SK-N-SH (cell line): Measurements from ENCODE around the gene SMIM32. TPM values are rescaled to one million over a fixed set of nuclear protein-coding genes. Genes with fewer than 3 reads are reported as not detected.
A peak's percentile ranks its signal among the peaks of the same experiment; 100 is the strongest.

Source experiments
- CTCF ChIA-PET: fragments of 300-600, 350-600 bp; formaldehyde crosslinking; extraction: SDS; loops from one replicate; lab custom pipeline; 2021; lab: Yijun Ruan, JAX
- POLR2A ChIA-PET: fragments of 350-600 bp; sonication (Branson Sonifier 250); formaldehyde crosslinking; extraction: SDS; loops from one replicate; lab custom pipeline; 2020; ENCODE audit warnings: antibody characterized with exemption, inconsistent platforms; lab: Yijun Ruan, JAX
- DNase-seq: peaks from one replicate; pipeline ENCODE4 v3.0.0; 2012
- H2AFZ ChIP-seq: fragments of 200-600 bp; sonication (generic); 2 replicates; pipeline ENCODE4 v1.8.1; 2016; ENCODE audit warnings: antibody characterized with exemption, mild to moderate bottlenecking, low read depth
- H3F3A ChIP-seq: fragments of 200-600 bp; sonication (generic); replicated peaks from 2 replicates; pipeline ENCODE3; 2016; ENCODE audit warnings: antibody characterized with exemption, mild to moderate bottlenecking; ENCODE audit not compliant: insufficient read depth
- H3K27ac ChIP-seq, 2 experiments: fragments of 200-500 bp in 1 of 2; fragments of 200-600 bp in 1 of 2; sonication (Bioruptor generic) in 1 of 2; sonication (generic), shearing (Covaris generic) in 1 of 2; 2 replicates each; pipeline versions ENCODE4 v1.5.1 to v1.6.1; 2014 to 2016; ENCODE audit warnings: low read depth in 2 of 2, inconsistent platforms in 1 of 2, low read length in 1 of 2, mild to moderate bottlenecking in 1 of 2, mixed read lengths in 1 of 2
- H3K27me3 ChIP-seq: fragments of 200-600 bp; sonication (generic), shearing (Covaris generic); 2 replicates; pipeline ENCODE4 v1.6.1; 2016; ENCODE audit warnings: mixed run types; ENCODE audit not compliant: insufficient read depth
- H3K36me3 ChIP-seq, 2 experiments: fragments of 200-500 bp in 1 of 2; fragments of 200-600 bp in 1 of 2; sonication (Bioruptor generic) in 1 of 2; sonication (generic) in 1 of 2; replicated peaks in 1 of 2; 2 replicates each; pipeline versions ENCODE3 to v1.5.1; 2014 to 2016; ENCODE audit warnings: low read length in 1 of 2, mild to moderate bottlenecking in 1 of 2; ENCODE audit not compliant: insufficient read depth in 2 of 2, control insufficient read depth in 1 of 2
- H3K4me1 ChIP-seq, 2 experiments: fragments of 200-500 bp in 1 of 2; fragments of 200-600 bp in 1 of 2; sonication (Bioruptor generic) in 1 of 2; sonication (generic), shearing (Covaris generic) in 1 of 2; 2 replicates each; pipeline versions ENCODE4 v1.5.1 to v1.6.1; 2014 to 2016; ENCODE audit warnings: low read depth in 1 of 2, low read length in 1 of 2, mixed run types in 1 of 2; ENCODE audit not compliant: insufficient read depth in 2 of 2, control insufficient read depth in 1 of 2
- H3K4me2 ChIP-seq: fragments of 200-600 bp; sonication (generic), shearing (Covaris generic); 2 replicates; pipeline ENCODE4 v1.6.1; 2017; ENCODE audit warnings: mixed run types
- H3K4me3 ChIP-seq, 2 experiments: fragments of 200-500 bp in 1 of 2; fragments of 200-600 bp in 1 of 2; sonication (Bioruptor generic) in 1 of 2; sonication (generic), shearing (Covaris generic) in 1 of 2; 2 replicates each; pipeline versions ENCODE4 v1.5.1 to v1.8.1; 2014 to 2016; ENCODE audit warnings: low read depth in 2 of 2, inconsistent platforms in 1 of 2, low read length in 1 of 2, mild to moderate bottlenecking in 1 of 2, mixed read lengths in 1 of 2, moderate library complexity in 1 of 2
- H3K79me2 ChIP-seq: fragments of 200-600 bp; sonication (generic); 2 replicates; pipeline ENCODE4 v1.8.1; 2017; ENCODE audit warnings: mild to moderate bottlenecking; ENCODE audit not compliant: insufficient read depth
- H3K9ac ChIP-seq: fragments of 200-600 bp; sonication (generic); 2 replicates; pipeline ENCODE4 v1.6.1; 2017; ENCODE audit warnings: mixed run types
- H3K9me2 ChIP-seq: fragments of 200-600 bp; sonication (generic); 2 replicates; pipeline ENCODE4 v1.6.1; 2017; ENCODE audit warnings: mixed run types
- H3K9me3 ChIP-seq: fragments of 200-600 bp; sonication (generic); 2 replicates; pipeline ENCODE4 v1.6.1; 2017; ENCODE audit warnings: mixed run types, mild to moderate bottlenecking, moderate library complexity
- H4K20me1 ChIP-seq: fragments of 200-600 bp; sonication (generic); 2 replicates; pipeline ENCODE4 v1.6.1; 2017; ENCODE audit warnings: mild to moderate bottlenecking, mixed run types; ENCODE audit not compliant: insufficient read depth
- CHD2 ChIP-seq: fragments of 150-350 bp; IDR thresholded peaks from 2 replicates; pipeline ENCODE4 v1.6.1; 2018; ENCODE audit warnings: low read length; ENCODE audit not compliant: partially characterized antibody
- ELF1 ChIP-seq: IDR thresholded peaks from 2 replicates; pipeline ENCODE4 v1.4.0; 2012
- EP300 ChIP-seq, 2 experiments: IDR thresholded peaks; 2 replicates each; pipeline versions ENCODE4 v1.4.0 to v1.6.1; 2012; ENCODE audit warnings: borderline replicate concordance in 1 of 2, low read depth in 1 of 2, low read length in 1 of 2
- FOSL2 ChIP-seq: IDR thresholded peaks from 2 replicates; pipeline ENCODE4 v1.4.0; 2012; ENCODE audit warnings: low read depth, mild to moderate bottlenecking, moderate library complexity, borderline replicate concordance
- FOXJ3 ChIP-seq: sonication (generic); formaldehyde crosslinking; IDR thresholded peaks from 2 replicates; pipeline ENCODE4 v1.5.1; 2020; ENCODE audit warnings: mild to moderate bottlenecking, missing genetic modification reagents
- FOXM1 ChIP-seq: IDR thresholded peaks from 2 replicates; pipeline ENCODE4 v1.4.0; 2012; ENCODE audit warnings: low read depth, mild to moderate bottlenecking
- GABPA ChIP-seq: IDR thresholded peaks from 2 replicates; pipeline ENCODE4 v1.4.0; 2012; ENCODE audit warnings: low read depth, mild to moderate bottlenecking
- GATA2 ChIP-seq: sonication (generic); formaldehyde crosslinking; IDR thresholded peaks from 2 replicates; pipeline ENCODE4 v1.5.0; 2020; ENCODE audit warnings: mild to moderate bottlenecking, missing genetic modification reagents
- MAX ChIP-seq: IDR thresholded peaks from 2 replicates; pipeline ENCODE4 v1.4.0; 2012; ENCODE audit warnings: low read depth
- MEF2A ChIP-seq: IDR thresholded peaks from 2 replicates; pipeline ENCODE4 v1.4.0; 2012; ENCODE audit warnings: low read depth, borderline replicate concordance
- MXI1 ChIP-seq: IDR thresholded peaks from 2 replicates; pipeline ENCODE4 v1.6.1; 2012; ENCODE audit warnings: mild to moderate bottlenecking, low read depth, low read length, improper control_type of control experiment
- NRF1 ChIP-seq: IDR thresholded peaks from 2 replicates; pipeline ENCODE4 v1.6.1; 2012; ENCODE audit warnings: low read depth, mild to moderate bottlenecking, low read length
- RCOR1 ChIP-seq: fragments of 150-350 bp; IDR thresholded peaks from 2 replicates; pipeline ENCODE4 v1.6.1; 2017; ENCODE audit warnings: antibody characterized with exemption, low read length
- REST ChIP-seq: IDR thresholded peaks from 2 replicates; pipeline ENCODE4 v1.6.1; 2012; ENCODE audit warnings: mild to moderate bottlenecking, low read depth, low read length, moderate library complexity
- RFX5 ChIP-seq: IDR thresholded peaks from 2 replicates; pipeline ENCODE4 v1.6.1; 2012; ENCODE audit warnings: mild to moderate bottlenecking, improper control_type of control experiment, low read length
- RXRA ChIP-seq: IDR thresholded peaks from 2 replicates; pipeline ENCODE4 v1.4.0; 2012; ENCODE audit warnings: low read depth, mild to moderate bottlenecking, borderline replicate concordance
- TAF1 ChIP-seq: IDR thresholded peaks from 2 replicates; pipeline ENCODE4 v1.6.1; 2012; ENCODE audit warnings: low read depth, mild to moderate bottlenecking, low read length, moderate library complexity, borderline replicate concordance
- TEAD4 ChIP-seq: IDR thresholded peaks from 2 replicates; pipeline ENCODE4 v1.4.0; 2012; ENCODE audit warnings: mild to moderate bottlenecking, borderline replicate concordance; ENCODE audit not compliant: insufficient read depth
- USF1 ChIP-seq: IDR thresholded peaks from 2 replicates; pipeline ENCODE4 v1.4.0; 2012; ENCODE audit warnings: low read depth, borderline replicate concordance
- USF2 ChIP-seq: fragments of 150-350 bp; IDR thresholded peaks from 2 replicates; pipeline ENCODE4 v1.6.1; 2017; ENCODE audit warnings: antibody characterized with exemption, low read length, low read depth, borderline replicate concordance
- WGBS: methylation state at CpG from one replicate; pipeline ENCODE4 v1.1.6; 2017; ENCODE audit warnings: low lambda C conversion rate; 5-methylcytosine and 5-hydroxymethylcytosine counted together
- polyA plus RNA-seq, 3 experiments: library from polyadenylated mRNA; depleted of rRNA; stranded (reverse); fragments of >200 nt; gene quantifications; 2 replicates each; pipeline ENCODE4 v1.2.3, GENCODE V29; 2012

Gene SMIM32
- polyA plus RNA-seq, 1 of the 3 experiments (the other 2 are of a cell fraction) = 0.25 TPM

- Histone ChIP-seq H2AFZ (no peak overlapping the region), H3K79me2 (no peaks in the 10 kb centered on the region), H3K4me2 (no peak overlapping the region), H3K27ac (no peak overlapping the region; a peak in 1 of 4 replicates), H3K4me1 (peaks cover 0 to 15% of the 10 kb centered on the region in 2 experiments; a peak in 2 of 4 replicates), H3K9me3 (no peaks in the 10 kb centered on the region), H3K9ac (no peak overlapping the region), H3F3A (no peaks in the 10 kb centered on the region), H4K20me1 (no peaks in the 10 kb centered on the region), H3K9me2 (no peaks in the 10 kb centered on the region), H3K36me3 (no peaks in the 10 kb centered on the region), H3K4me3 (no peak overlapping the region), H3K27me3 (no peaks in the 10 kb centered on the region)
- ChIA-PET POLR2A (no interaction called here), CTCF (interaction anchor here (1.5 to 8.0 kb wide), 3 partner anchors 11 to 534 kb away, joined by 7 to 85 read pairs (median 9); no protein-coding TSS in a partner anchor)
- TF ChIP-seq GATA2 (CRISPR knock-in tag) = peak; percentile 50; the same call in 1 of the 2 replicates
- peak; percentile 29 for TF ChIP-seq CHD2
- no peak for TF ChIP-seq FOXM1
- no peak for TF ChIP-seq USF1
- TF ChIP-seq NRF1 = no peak
- no peak for TF ChIP-seq RFX5
- no peak for TF ChIP-seq GABPA
- no peak for TF ChIP-seq REST
- TF ChIP-seq FOSL2 = no peak
- TF ChIP-seq RCOR1 = peak; percentile 42; the same call in 1 of the 2 replicates
- TF ChIP-seq MXI1 = no peak
- TF ChIP-seq EP300 (IDR thresholded peaks at IDR 0.05; ENCODE audit: borderline replicate concordance in 1 of 2, low read depth in 1 of 2, low read length in 1 of 2) = peak in 1 of 2 experiments; percentile 59; a peak in 1 of 4 replicates
- no peak for TF ChIP-seq MAX
- TF ChIP-seq MEF2A = no peak
- no peak for TF ChIP-seq RXRA
- no peak for TF ChIP-seq FOXJ3 (CRISPR knock-in tag)
- TF ChIP-seq USF2 = no peak
- no peak for TF ChIP-seq ELF1
- no peak for TF ChIP-seq TAF1
- TF ChIP-seq TEAD4 = no peak
- WGBS = 17% methylated on average over 4 of the region's 5 CpGs
- DNase-seq = peak; percentile 55
Measured at GRCh38 chr5:136236479-136237083, 43.6 kb upstream of the SMIM32 start.
